Cortex of kidney (tissue), 1 donor: ENCODE results near the gene ADCY1.

ENCODE experiments used
- DNase-seq: peaks from one replicate; lab custom pipeline; 2025; lab: John Stamatoyannopoulos, UW

The ADCY1 gene

DNA sequence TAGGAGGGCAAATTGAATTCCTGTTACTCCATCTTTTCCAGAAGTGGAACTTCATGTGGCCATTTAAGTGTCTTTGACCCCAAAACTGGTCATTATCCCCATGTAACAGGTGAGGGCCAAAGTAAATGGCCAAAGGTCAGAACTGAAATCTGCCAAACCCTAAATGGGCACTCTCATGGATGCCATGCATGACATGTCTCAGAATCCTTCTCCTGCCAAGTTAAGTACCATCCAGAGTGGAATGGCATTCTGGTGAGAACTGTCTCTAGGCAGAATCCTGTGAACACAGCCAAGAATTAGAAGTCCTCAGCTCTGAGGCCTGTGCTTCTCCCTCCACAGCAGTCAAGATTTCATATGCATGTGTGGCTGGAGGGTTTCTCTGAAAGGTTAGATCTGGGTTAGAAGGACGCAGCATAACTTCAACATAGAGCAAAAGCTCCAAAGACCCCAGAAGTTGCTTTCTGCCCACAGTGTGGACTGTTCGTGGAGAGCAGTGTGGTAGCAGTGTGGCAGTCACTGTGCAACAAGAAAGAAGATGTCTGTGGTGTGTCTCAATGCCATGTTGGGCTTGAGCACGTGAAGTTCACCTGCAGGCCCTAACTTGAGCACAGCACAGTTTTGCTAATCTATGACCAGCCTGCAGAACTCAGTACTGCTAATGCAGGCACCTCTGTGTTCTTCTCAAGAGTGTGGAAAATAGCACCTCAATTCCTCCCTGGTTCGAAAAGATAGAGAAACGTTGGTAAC, 121.3 kb downstream of the ADCY1 start:
- no peak for DNase-seq

DNA sequence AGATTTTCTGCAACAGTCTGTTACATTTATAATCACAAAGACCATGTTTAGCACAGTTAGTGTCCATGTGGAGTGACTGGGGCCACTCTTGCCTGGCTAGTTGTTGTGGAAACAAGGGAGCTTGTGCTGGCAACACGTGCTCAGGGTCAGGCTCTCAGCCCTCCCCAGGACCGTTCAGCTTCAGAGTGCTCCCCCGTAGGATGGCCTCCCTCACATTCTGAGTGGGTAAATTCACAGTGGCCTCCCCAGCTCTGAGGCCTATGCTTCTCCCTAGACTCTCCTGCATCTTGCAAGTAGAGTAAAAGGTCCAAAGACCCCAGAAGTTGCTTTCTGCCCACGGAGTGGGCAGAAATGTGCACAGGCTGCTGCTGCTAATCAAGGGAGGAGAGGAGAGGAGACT, 122.3 kb downstream of the ADCY1 start:
- DNase-seq, result no peak

DNA sequence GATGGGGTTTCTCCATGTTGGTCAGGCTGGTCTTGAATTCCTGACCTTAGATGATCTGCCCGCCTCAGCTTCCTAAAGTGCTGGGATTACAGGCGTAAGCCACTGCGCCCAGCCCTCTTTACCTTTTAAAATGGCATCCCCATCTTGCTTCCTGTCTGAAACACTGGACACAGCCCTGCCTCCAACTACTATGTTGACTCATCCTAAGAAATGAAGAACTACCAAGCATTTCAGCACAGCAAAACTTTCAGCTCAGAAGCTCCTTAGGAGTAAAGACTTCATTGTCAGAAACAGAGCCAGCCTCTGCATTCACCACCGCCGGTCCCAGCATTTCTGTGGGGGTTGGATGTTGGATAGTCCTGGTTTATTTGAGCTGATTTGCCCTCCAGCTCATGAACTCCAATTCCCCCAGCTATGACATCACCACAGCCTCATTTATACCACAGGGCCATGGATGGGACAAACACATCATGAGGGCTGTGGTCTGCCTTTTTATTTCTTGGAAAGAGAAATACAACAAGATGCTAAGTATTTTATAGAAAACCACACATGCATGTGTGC, 123.5 kb downstream of the ADCY1 start:
- DNase-seq, result no peak

DNA sequence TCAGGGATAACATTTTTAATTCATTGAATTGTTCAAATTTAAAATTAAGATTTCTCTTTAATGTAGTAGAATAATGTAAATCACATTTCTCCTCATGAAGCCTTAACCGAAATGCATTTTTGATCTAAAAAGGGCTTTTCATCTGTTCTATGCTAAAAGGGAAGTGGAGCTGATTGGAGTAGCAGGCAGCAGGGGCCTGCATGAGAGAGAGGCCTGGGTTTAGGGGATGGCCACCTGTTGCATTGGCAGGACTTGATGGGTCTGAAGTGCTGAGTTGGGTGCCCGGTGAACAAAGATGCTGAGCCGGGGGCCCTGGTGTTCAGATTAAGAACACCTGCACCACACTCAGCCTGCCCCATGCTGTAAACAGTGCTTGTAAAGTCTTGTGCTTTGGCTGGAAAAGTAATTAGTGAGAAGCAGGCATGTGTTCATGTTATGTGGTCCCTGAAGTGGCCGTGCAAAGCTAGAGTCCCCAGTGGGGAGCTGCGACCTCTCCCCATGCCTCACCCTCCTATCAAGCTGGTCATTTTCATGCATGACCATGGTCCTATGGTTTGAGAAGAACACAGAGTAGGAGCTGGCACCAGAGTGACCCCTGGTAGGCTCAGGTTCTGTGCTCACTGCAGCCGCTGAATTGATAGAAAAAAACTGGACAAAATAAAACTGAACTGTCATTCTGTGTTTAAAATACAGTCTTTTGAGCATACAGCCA, 124.3 kb downstream of the ADCY1 start:
- no peak for DNase-seq

DNA sequence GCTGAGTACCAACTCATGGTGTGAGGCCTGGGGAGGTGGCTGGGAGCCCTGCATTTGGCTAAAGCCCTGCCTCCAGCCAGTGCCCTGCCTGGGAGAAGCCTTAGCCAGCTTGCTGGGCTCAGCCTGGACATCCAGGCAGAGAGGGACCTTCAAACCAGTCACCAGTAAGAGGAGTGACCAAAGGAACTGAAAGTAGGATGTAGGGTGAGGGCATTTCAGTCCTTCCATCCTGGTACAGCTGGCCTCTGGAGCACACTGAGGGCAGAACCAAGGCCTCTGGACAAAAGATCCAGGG, 124.8 kb downstream of the ADCY1 start:
- DNase-seq, result no peak

DNA sequence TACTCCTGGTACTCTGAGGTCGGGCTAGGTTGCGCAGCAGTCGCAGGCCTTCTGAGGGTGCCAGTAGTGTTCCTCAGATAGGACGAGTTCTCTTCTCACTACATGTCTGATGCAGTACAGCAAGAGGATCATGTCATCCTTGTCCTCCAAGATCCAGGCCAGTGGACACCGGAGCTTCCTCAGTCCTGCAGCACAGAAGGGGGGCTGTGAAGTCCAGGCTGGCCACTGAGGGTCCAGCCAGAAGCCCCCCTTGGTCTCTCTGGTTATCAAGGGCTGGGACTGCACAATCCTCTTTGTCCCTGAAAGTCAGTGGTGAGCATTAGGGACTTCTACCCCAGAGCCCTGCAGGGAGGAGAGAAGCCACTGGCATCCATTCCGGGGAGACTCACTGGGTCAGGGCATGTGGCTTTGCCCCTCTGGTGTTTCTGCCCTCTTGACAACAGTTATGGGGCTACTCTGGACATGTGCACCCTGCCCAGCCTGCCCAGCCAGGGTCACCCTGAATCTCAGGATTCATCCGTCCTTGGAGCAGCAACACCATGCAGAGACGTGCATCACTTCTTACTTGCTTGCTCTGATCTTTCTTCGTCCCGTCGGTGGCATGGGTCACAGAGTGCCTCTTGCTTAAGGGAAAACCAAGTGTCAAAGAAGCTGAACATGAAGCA, 125.7 kb downstream of the ADCY1 start:
- DNase-seq, result no peak

DNA sequence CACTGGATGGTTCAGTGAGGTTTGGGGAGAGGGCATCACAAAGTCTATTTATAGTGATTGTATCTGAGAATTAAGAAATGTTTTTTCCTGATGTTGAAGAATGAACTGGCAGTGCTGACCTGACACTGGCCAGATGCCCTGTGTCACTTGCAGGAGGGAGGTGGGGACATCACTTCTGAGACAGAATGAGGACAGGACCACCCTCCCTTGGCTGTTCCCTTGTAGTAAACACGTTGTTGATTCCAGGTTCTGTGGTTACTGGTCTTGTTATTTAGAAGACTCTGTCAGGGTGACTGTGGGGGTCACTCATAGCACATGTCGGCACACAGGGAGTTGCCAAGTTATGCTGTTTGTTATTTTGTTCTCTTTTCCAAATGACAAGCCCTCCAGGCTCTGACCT, 126.4 kb downstream of the ADCY1 start:
- no peak for DNase-seq

DNA sequence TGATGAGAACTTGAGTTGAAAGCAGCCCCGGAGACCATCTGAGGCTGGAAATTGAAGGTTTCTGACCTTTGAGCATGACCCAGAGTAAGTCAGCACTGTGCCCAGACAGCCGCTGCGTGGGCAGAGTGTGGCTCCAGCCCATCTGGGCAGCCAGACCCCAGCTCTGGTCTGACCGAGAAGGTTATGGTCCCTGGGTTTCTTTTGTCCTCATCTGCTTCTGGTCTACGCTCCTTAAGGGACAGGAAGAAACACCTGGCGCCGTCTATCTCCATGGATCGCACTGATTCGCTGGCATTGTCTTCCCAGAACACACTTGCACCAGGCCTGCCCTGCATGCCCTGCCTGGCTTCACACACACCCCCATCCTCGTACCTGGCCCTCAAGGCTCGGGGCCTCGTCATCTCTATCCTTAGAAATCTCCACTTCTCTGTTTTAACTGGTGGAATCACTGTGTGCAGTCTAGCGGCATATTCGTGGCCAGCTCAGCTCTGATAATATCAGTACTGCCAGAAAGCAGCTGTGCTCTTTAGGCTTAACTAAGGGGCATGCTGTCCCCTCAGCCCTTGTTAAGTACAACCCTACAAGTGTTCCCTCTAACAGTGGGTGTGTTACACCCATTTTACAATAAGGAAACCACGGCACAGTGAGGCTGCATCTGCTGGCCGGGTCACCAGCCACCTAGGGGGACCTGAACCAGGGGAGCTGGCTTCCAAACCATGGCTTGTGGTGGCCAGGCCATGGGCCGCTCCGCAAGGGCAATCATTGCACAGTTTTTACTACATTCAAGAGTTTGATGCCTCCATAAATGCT, 127.7 kb downstream of the ADCY1 start:
- DNase-seq, result no peak

DNA sequence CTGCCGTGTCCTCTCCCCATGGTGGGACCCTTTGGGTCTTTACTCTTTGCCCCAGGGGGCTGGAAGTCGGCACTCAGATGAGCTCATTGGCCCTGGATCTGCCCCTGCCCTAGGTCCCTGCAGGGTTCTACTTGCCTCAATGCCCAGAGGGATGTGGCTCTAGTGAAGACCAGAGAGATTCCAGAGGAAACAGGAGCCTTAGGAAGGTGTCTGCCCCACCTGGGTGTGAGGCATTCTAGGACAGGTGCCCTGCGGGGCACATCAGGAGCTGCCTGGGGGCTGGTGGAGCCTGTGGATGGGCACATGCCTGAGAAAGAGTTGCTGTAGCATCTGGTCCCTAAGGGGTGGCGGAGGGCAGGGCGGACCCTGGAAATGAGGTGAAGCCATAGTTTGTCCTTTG, 128.6 kb downstream of the ADCY1 start:
- DNase-seq, result no peak

DNA sequence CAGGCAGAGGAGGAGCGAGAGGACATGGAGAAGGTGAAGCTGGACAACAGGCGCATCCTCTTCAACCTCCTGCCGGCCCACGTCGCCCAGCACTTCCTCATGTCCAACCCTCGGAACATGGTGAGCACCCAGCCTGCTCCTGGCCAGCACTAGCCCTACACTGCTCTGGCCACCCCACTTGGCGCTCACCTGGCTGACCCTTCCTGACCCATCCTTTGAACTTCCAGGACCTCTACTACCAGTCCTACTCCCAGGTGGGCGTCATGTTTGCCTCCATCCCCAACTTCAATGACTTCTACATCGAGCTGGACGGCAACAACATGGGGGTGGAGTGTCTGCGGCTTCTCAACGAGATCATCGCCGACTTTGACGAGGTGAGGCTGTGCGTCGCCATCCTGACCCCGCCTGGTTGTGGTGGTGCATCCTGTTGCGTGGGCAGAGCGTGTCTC, 129.2 kb downstream of the ADCY1 start:
- no peak for DNase-seq

DNA sequence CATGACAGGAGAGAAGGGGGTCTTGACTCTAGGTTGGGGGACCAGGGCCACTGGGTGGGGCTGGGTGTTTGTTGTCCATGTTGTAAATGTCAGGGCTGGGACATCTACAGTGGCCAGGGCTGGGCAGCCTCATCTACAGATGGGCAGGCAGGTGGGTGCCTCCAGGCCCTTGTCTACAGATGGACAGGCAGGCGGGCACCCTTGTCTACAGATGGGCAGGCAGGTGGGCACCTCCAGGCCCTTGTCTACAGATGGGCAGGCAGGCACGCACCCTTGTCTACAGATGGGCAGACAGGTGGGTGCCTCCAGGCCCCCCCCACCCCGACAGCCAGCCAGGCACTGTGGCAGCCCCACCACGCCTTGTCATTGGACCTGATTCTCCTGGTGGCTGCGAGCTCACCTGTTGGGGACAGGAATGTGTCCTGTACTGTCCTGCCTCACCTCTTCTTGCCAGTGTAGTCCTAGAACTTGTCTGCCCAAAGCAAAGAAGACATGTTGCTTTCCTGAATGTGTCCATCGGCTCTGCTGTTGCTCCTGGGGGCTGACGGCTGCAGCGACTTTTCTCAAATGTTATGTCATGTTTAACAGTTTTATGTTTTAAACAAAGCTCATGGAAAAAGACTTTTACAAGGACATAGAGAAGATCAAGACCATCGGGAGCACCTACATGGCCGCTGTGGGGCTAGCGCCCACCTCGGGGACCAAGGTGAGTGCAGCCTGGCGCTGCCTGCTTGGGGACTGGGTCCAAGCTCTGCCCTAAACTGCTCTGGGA, 129.9 kb downstream of the ADCY1 start:
- DNase-seq, result no peak

DNA sequence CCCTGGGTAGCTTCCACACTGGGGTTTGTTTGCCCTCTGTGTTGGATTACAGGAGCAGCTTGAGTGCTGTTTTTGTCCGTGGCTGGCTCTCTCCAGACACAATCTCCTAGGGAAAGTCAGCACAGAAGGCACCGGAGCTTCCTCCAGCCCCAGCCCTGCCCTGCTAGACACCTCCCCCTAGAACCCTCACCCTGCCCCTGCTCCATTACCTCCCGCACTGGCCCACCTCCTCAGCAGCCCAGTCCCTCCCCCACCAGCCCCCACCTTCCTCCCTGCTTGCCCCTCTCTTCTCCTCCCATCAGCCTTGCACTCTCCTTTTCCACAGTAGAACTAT, 130.5 kb downstream of the ADCY1 start:
- DNase-seq, result no peak

DNA sequence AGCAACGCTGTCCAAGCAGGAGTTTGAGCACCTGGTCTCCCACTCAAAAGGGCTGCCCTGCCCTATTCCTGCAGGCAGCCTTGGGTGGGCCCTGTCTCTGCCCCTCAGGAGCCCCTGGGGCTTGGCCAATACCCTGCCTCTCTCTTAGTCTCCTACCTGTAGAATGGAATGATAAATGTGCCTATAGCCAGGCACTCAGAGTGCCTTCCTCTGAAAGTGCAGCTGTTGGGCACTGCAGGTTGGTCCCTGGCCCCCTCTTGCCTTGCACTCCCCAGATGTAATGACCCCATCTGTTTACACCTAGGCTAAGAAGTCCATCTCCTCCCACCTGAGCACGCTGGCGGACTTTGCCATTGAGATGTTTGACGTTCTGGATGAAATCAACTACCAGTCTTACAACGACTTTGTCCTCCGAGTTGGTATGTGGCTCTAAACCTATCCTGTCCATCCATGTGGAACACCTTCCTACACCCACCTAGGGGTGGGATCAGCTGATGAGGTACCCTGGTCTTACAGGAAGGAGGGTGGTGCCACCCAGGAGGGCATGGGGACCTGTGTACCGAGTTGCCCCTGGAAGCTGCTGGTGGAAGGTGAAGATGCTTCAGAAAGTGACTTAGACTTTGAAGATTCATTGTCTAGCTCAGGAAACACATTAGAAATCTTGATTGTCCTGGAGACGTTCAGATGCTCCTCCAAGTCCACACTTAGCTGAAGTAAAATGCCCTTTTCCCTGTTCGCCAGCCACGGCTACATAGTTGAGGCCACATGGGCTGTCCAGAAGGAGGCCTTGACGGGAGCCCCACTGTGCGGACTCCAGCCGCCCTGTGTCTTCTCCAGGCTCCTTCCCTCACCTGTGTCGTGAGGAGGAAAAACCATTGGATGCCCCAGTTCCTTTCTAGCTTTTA, 134.1 kb downstream of the ADCY1 start:
- no peak for DNase-seq

DNA sequence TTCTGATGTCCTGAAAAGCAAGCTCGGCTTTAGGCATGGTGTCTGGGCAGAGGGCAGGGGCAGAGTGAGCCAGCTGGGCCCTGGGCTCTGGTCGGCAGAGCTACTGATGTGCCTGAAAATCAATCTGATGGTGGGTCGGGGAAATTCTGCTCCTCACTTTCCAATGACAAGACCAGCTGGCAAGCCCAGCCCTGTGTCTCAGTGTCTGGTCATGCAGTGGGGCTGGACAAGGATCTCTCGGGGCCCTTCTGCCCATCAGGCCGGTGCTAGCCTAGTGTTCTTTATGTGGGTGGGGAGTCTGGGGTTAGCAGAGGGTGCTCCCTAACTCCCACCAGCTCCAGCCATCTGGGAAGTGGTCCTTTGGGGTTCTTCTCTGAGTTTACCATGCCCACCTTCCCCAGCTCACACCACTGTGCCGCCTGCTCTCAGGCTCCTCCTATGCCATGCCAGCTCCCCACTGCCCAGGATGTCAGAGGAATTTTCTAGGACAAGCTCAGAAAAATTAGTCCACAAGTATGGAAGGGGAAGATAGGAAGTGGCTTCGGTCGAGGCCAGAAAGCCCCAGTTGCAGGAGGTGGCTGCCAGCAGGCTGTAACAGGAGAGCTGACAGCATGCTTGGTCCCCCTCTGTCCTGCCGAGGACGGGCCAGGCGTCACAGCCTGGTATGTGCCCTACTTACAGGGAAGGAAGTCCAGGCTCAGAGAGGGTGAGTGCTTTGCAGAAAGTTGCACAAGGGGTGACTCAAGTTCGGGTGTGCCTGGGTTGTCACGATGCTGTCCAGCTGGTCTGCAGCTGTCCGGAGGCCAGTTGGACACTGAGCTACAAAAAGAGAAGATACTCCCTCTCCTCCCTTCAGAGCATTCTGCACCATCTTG, 135.2 kb downstream of the ADCY1 start:
- DNase-seq, result no peak

DNA sequence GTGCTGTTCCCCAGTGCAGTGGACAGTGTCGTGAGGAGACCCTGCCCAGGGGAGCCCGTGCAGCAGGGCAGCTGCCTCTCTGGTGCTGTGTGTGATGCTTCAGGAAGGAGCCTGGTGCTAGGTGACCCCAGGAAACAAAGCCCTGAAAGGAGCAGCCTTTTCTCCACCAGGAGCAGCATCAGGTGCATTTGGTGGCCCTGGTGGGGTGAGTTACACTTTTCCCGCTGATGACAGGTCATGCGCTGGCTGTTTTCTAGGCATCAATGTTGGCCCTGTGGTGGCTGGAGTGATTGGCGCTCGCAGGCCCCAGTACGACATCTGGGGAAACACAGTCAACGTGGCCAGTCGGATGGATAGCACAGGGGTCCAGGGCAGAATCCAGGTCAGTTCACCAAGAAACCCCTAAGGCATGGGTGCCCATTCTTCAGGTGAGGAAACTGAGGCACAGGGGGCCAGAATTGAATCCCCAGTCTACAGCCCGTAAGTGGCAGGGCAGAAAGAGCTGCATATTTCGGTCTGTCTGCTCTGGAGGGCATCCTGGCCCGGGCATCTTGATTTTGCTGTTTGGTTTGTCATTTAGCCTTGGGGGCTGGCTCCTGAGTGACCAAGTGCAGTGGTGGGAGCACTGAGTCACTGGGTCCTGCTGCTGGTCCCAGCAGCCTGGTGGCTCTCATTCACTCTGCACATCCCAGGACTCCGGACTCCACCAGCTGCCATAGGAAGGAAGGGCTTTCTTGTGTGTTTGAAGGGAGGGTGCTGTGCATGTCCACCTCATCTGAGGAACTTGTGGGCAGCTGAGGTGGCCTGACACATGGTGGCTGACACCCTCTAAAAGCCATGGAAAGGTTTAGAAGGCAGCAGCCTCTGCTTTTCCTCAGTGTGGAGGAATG, 136.3 kb downstream of the ADCY1 start:
- DNase-seq, result no peak

DNA sequence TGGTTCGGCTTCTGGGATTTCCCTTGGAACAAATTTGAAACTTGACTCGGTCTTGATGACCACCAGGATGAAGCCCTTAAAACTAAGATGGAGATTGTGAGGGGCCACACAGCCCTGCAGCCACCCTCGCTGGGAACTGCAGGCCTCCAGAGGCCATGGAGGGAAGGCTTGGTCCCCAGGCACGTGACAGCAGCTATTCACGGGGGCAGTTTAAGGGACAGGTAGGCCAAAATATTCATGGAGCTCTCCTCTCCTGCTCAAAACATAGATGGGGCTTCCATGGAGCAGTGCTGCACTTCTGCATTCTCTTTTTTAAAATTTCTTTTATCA, 137.0 kb downstream of the ADCY1 start:
- no peak for DNase-seq

DNA sequence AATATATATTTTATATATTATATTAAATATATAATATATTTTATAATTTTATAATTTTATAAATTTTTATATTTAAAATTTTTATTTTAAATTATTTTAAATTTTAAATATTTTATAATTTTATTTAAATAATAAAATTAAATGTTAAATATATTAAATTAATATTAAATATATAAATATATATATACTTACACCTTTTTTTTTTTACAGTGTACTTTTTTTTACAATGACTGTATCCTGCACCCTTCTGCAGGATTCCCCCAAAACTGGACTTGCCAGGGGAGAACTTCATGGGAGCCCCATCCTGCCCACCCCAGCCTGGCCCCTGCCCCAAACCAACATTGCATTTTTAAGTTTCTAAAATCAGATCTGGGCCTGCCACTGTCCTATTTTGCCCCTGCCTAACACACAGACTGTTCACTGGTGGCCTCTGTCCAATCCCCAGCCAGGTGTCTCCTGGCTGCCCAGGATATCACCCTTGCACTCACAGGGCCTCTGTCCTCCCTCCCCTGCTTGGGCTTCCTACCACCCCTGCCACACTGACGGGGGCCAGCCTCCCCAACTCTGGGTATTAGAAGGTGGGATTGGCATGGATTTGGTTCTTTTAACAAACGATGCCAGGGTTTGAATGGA, 138.0 kb downstream of the ADCY1 start:
- DNase-seq, result no peak
